Uterus (tissue), 4 donors: ENCODE measurements around the gene LGMN. TPM values are rescaled to one million over a fixed set of nuclear protein-coding genes. Genes with fewer than 3 reads are reported as not detected.
A peak's percentile ranks its signal among the peaks of the same experiment; 100 is the strongest.
"Not testable (repeated sequence)": the region's sequence is repeated elsewhere in the genome, so short reads cannot be mapped to it uniquely, and the experiment has no call there.

Experiments used
- DNase-seq, 2 donors: peaks; one replicate each; pipeline ENCODE4 v3.0.0-alpha.2; 2019 to 2020
- H3K27ac ChIP-seq, 2 donors: fragments of 200-600 bp; sonication (generic); 1 replicate in 1 of 2; 2 replicates in 1 of 2; pipeline ENCODE4 v1.5.1; 2016 to 2018
- H3K27me3 ChIP-seq, 2 donors: fragments of 200-600 bp; sonication (generic); one replicate each; pipeline ENCODE4 v1.5.1; 2018 to 2019; ENCODE audit warnings: control low read depth in 1 of 2
- H3K36me3 ChIP-seq, 2 donors: fragments of 200-600 bp; sonication (generic); one replicate each; pipeline ENCODE4 v1.5.1; 2019; ENCODE audit warnings: control low read depth in 1 of 2
- H3K4me1 ChIP-seq, 2 donors: fragments of 200-600 bp; sonication (generic); one replicate each; pipeline ENCODE4 v1.5.1; 2018 to 2019; ENCODE audit warnings: control low read depth in 1 of 2
- H3K4me3 ChIP-seq, 2 donors: fragments of 200-600 bp; sonication (generic); 1 replicate in 1 of 2; 2 replicates in 1 of 2; pipeline ENCODE4 v1.5.1; 2018 to 2019; ENCODE audit warnings: mild to moderate bottlenecking in 1 of 2
- H3K9me3 ChIP-seq, 2 donors: fragments of 200-600 bp; sonication (generic); one replicate each; pipeline ENCODE4 v1.5.1; 2019; ENCODE audit warnings: control low read depth in 1 of 2
- CTCF ChIP-seq, 4 experiments: fragments of 200-600 bp in 2 of 4; fragments of 450-650 bp in 2 of 4; sonication (generic) in 2 of 4; IDR thresholded peaks; one replicate each; pipeline ENCODE4 v1.5.1; 2016 to 2019; ENCODE audit warnings: antibody characterized with exemption in 4 of 4, mild to moderate bottlenecking in 2 of 4, moderate library complexity in 1 of 4
- POLR2A ChIP-seq, 2 donors: fragments of 450-650 bp; IDR thresholded peaks; one replicate each; pipeline ENCODE4 v1.6.1; 2016; ENCODE audit warnings: antibody characterized with exemption in 2 of 2, mild to moderate bottlenecking in 1 of 2, moderate library complexity in 1 of 2
- intact Hi-C: fragments of 100-400 bp; cut with DNase I; formaldehyde crosslinking; loops from one replicate; pipeline ENCODE4 v1.15.1; 2023; ENCODE audit warnings: low total_unique reads
- total RNA-seq, 4 donors: library from RNA; depleted of rRNA in 3 of 4; stranded (reverse); fragments of >200 nt in 3 of 4; gene quantifications; one replicate each; pipeline versions ENCODE4 v1.1.0 to v1.2.4, GENCODE V29; 2014 to 2023
- donor health status: DM: yes; HTN: yes; CAD: no.

LGMN gene
- total RNA-seq, 4 donors from 2014 or later: 13.6 to 91.4 (median 69.1) TPM

GRCh38 chr14:92685784-92686355 is 62.6 kb downstream of the LGMN start:
- H3K27ac ChIP-seq: no peak overlapping the region

DNA sequence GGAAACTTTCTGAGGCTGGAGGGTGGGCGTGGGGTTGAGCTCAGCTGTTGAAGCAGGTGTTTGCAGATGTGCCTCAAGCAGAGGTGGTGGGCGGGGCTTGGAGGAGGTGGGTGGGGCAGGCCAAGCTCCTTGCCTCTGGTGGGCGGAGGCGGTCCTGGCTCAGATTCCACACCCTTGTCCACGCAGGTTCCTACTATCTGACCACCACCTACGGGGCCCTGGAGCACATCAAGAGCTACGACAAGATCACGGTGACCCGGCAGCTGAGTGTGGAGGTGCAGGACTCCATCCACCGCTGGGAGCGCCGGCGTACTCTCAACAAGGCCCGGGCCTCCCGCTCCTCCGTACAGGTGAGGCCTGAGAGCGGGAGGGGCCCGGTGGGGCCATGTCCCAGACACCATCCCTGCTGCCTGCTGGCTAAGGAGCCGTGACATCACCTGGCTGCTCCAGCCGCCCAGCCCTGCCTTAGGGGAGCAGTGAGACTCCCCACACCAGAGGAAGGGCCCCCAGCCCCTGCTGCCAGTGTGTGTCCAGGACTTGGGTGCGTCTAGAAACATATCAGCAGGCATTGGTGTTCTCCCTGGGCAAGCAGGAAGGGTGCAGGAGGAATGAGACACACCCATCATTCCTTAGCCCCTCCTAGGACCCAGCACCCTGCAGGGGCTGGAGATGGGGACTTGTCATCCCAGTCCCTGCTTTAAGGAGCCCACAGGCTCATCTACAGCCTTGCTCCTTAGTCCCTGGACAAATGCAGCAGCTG is 63.4 kb downstream of the LGMN start:
- TF ChIP-seq POLR2A (IDR thresholded peaks at IDR 0.05) (no peak), CTCF (IDR thresholded peaks at IDR 0.05) (no peak)
- no peak overlapping the region for H3K27ac ChIP-seq
- DNase-seq: no peak

More at GRCh38 chr14:92685784-92686355, 62.6 kb downstream of the LGMN start:
- intact Hi-C loops: no loop called here
- Histone ChIP-seq H3K4me3 (no peak overlapping the region), H3K36me3 (no peaks in the 10 kb centered on the region), H3K27me3 (no peaks in the 10 kb centered on the region), H3K4me1 (peaks cover 0 to 11% of the 10 kb centered on the region in 2 donors), H3K9me3 (no peaks in the 10 kb centered on the region)
- no peak for DNase-seq
- TF ChIP-seq POLR2A (IDR thresholded peaks at IDR 0.05): no peak

GRCh38 chr14:92683041-92683440 is 65.4 kb downstream of the LGMN start:
- H3K9me3 ChIP-seq: no peaks in the 10 kb centered on the region
- no peaks in the 10 kb centered on the region for H3K27me3 ChIP-seq
- H3K4me1 ChIP-seq: peaks cover 0 to 11% of the 10 kb centered on the region in 2 donors
- intact Hi-C loops: no loop called here
- H3K4me3 ChIP-seq: no peak overlapping the region
- H3K36me3 ChIP-seq: no peaks in the 10 kb centered on the region
- no peak overlapping the region for H3K27ac ChIP-seq
- no peak for TF ChIP-seq POLR2A (IDR thresholded peaks at IDR 0.05)
- no peak for TF ChIP-seq CTCF (IDR thresholded peaks at IDR 0.05)
- DNase-seq: no peak

More for the DNA sequence above, 63.4 kb downstream of the LGMN start:
- Histone ChIP-seq H3K36me3 (no peaks in the 10 kb centered on the region), H3K27me3 (no peaks in the 10 kb centered on the region), H3K4me1 (peaks cover 0 to 11% of the 10 kb centered on the region in 2 donors), H3K4me3 (no peak overlapping the region), H3K9me3 (no peaks in the 10 kb centered on the region)
- intact Hi-C loops: no loop called here

- DNase-seq: peak; percentile 72 to 80
- Histone ChIP-seq H3K9me3 (no peaks in the 10 kb centered on the region), H3K36me3 (no peaks in the 10 kb centered on the region), H3K4me3 (no peak overlapping the region), H3K27ac (peak overlapping the region; percentile 36 to 50), H3K27me3 (no peaks in the 10 kb centered on the region), H3K4me1 (no peaks in the 10 kb centered on the region)
- TF ChIP-seq POLR2A (IDR thresholded peaks at IDR 0.05) (no peak), CTCF (IDR thresholded peaks at IDR 0.05) (peak; percentile 91 to 94 (median 92))
- intact Hi-C loops: no loop called here
Measured at GRCh38 chr14:92680781-92681650, 67.4 kb downstream of the LGMN start.

DNA sequence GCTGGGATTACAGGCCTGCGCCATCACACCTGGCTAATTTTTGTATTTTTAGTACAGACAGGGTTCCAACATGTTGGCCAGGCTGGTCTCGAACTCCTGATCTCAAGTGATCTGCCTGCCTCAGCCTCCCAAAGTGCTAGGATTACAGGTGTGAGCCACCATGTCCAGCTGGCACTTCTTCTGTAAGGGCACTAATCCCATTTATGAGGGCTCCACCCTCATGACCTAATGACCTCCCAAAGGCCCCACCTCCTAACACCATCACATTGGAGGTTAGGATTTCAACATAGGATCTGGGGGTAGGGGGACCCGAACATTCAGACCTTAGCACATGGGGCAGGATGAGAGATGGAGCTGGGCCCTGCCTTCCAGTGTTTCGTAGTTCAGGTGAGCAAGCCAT is 68.1 kb downstream of the LGMN start:
- intact Hi-C loops, DNase-seq, H3K27me3 ChIP-seq, H3K36me3 ChIP-seq, H3K9me3 ChIP-seq, H3K4me1 ChIP-seq, H3K4me3 ChIP-seq: not testable (repeated sequence)
- H3K27ac ChIP-seq: peak overlapping the region in 1 of 2 donors; percentile 36
